ENCODE results near the gene COBLL1. TPM values are rescaled to one million over a fixed set of nuclear protein-coding genes. Genes with fewer than 3 reads are reported as not detected.

The COBLL1 gene
- total and polyA plus RNA-seq, 8 donors, result 11.8 to 129 (median 58.3) TPM

- Histone ChIP-seq H3K4me1 (peaks cover 4 to 61% (median 21%) of the 10 kb centered on the region in 4 donors), H3K4me3 (no peak overlapping the region), H3K9me3 (no peaks in the 10 kb centered on the region), H3K27ac (peak overlapping the region in 1 of 5 donors; percentile 60), H3K27me3 (no peaks in the 10 kb centered on the region), H3K36me3 (no peaks in the 10 kb centered on the region)
- WGBS, 5 donors, result 27 to 44% (median 38%) methylated on average over 4 of the region's 4 CpGs
- no peak for DNase-seq
- intact Hi-C loops (cut with DNase I; ENCODE audit: low total_unique reads), result no loop called here
- no peak for TF ChIP-seq POLR2A (IDR thresholded peaks at IDR 0.05)
- TF ChIP-seq EP300 (IDR thresholded peaks at IDR 0.05), result no peak
- TF ChIP-seq, protein P1, sequence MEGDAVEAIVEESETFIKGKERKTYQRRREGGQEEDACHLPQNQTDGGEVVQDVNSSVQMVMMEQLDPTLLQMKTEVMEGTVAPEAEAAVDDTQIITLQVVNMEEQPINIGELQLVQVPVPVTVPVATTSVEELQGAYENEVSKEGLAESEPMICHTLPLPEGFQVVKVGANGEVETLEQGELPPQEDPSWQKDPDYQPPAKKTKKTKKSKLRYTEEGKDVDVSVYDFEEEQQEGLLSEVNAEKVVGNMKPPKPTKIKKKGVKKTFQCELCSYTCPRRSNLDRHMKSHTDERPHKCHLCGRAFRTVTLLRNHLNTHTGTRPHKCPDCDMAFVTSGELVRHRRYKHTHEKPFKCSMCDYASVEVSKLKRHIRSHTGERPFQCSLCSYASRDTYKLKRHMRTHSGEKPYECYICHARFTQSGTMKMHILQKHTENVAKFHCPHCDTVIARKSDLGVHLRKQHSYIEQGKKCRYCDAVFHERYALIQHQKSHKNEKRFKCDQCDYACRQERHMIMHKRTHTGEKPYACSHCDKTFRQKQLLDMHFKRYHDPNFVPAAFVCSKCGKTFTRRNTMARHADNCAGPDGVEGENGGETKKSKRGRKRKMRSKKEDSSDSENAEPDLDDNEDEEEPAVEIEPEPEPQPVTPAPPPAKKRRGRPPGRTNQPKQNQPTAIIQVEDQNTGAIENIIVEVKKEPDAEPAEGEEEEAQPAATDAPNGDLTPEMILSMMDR (IDR thresholded peaks at IDR 0.05), result no peak
- TF ChIP-seq POLR2AphosphoS5 (IDR thresholded peaks at IDR 0.05), result no peak
These were observed 106.2 kb downstream of the COBLL1 start for GRCh38 chr2:164735309-164735919.

GRCh38 chr2:164734196-164734595 lies 107.4 kb downstream of the COBLL1 start:
- WGBS, 5 donors, result 32 to 67% (median 40%) methylated on average over 3 of the region's 3 CpGs
- TF ChIP-seq EP300 (IDR thresholded peaks at IDR 0.05) (no peak), POLR2A (IDR thresholded peaks at IDR 0.05) (no peak), POLR2AphosphoS5 (IDR thresholded peaks at IDR 0.05) (no peak)
- TF ChIP-seq, protein P1 (IDR thresholded peaks at IDR 0.05), result no peak
- intact Hi-C loops (cut with DNase I; ENCODE audit: low total_unique reads), result no loop called here
- DNase-seq, result no peak
- H3K27me3 ChIP-seq, result no peaks in the 10 kb centered on the region
- no peaks in the 10 kb centered on the region for H3K9me3 ChIP-seq
- no peaks in the 10 kb centered on the region for H3K36me3 ChIP-seq
- peaks cover 0 to 48% (median 17%) of the 10 kb centered on the region in 4 donors for H3K4me1 ChIP-seq
- no peak overlapping the region for H3K4me3 ChIP-seq
- peak overlapping the region in 3 of 5 donors; percentile 9 to 60 (median 40) for H3K27ac ChIP-seq

GRCh38 chr2:164725542-164725941 lies 116.1 kb downstream of the COBLL1 start:
- Histone ChIP-seq H3K4me1 (peaks cover 0 to 6% (median 2%) of the 10 kb centered on the region in 4 donors), H3K9me3 (no peaks in the 10 kb centered on the region), H3K4me3 (no peak overlapping the region), H3K27me3 (no peaks in the 10 kb centered on the region), H3K36me3 (peaks cover 3 to 10% (median 7%) of the 10 kb centered on the region in 4 donors), H3K27ac (no peak overlapping the region)
- TF ChIP-seq EP300 (IDR thresholded peaks at IDR 0.05), result no peak
- TF ChIP-seq, protein P1 (IDR thresholded peaks at IDR 0.05), result no peak
- 74 to 95% (median 88%) methylated on average over 3 of the region's 3 CpGs for WGBS, 5 donors
- intact Hi-C loops (cut with DNase I; ENCODE audit: low total_unique reads), result no loop called here
- DNase-seq, result no peak

DNA sequence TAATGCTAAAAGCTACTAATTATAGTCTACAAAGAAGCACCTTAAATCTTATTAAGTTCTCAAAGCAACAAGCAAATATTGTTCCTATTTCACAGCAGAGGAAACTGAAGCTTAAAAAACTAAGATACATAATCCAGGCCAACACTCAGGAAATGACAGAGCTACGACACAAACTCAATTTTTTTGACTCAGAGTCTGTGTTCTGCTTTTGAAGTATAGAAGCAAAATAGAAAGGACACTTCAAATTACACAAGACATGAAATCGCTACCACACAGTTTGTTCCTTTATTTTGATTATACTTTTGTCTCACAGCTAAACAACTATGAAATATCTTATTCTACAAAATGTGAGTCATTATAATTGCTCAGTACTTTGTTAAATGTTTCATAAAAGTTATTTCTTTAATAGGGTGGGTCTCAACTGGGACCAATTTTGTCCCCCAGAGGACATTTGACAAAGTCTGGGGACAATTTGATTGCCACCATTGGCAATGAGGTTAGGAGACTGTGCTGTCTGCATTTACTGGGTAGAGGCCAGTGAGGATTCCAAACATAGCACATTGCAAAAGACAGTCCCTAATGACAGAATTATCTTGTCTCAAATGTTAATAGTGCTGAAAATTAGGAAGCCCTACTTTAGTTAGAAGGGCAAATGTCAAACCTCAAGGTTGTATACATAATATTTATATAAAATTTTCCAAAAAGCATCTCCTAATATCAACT lies 118.8 kb downstream of the COBLL1 start:
- Histone ChIP-seq H3K27ac (peak overlapping the region in 1 of 5 donors; percentile 11), H3K4me1 (peaks cover 0 to 7% (median 3%) of the 10 kb centered on the region in 4 donors), H3K9me3 (no peaks in the 10 kb centered on the region), H3K4me3 (no peak overlapping the region), H3K36me3 (peaks cover 3 to 27% (median 20%) of the 10 kb centered on the region in 4 donors), H3K27me3 (no peaks in the 10 kb centered on the region)
- intact Hi-C loops (cut with DNase I; ENCODE audit: low total_unique reads), result no loop called here
- TF ChIP-seq POLR2A (IDR thresholded peaks at IDR 0.05) (no peak), EP300 (IDR thresholded peaks at IDR 0.05) (no peak), POLR2AphosphoS5 (IDR thresholded peaks at IDR 0.05) (no peak)
- TF ChIP-seq, protein P1 (IDR thresholded peaks at IDR 0.05), result no peak
- WGBS, 5 donors, result 46 to 72% (median 63%) methylated on average over 2 of the region's 2 CpGs
- no peak for DNase-seq
